OCI-LY1 (cell line): Measurements from ENCODE around the gene BTN3A1.
"Not testable (repeated sequence)": the region's sequence is repeated elsewhere in the genome, so short reads cannot be mapped to it uniquely, and the experiment has no call there.

Experiments used
- EZH2 ChIP-seq: fragments of 200-600 bp; sonication (generic), shearing (Covaris generic); IDR thresholded peaks from 2 replicates; pipeline ENCODE4 v1.8.0; 2017; ENCODE audit warnings: borderline replicate concordance, mixed run types, mild to moderate bottlenecking, antibody characterized with exemption, low read length, moderate library complexity, mixed read lengths
- TF ChIP-seq, protein P1 (sequence below): fragments of 200-600 bp; sonication (generic), shearing (Covaris generic); IDR thresholded peaks from 2 replicates; pipeline ENCODE4 v1.5.1; 2017; ENCODE audit warnings: mild to moderate bottlenecking, antibody characterized with exemption, low read length, moderate library complexity, mixed read lengths

DNA sequence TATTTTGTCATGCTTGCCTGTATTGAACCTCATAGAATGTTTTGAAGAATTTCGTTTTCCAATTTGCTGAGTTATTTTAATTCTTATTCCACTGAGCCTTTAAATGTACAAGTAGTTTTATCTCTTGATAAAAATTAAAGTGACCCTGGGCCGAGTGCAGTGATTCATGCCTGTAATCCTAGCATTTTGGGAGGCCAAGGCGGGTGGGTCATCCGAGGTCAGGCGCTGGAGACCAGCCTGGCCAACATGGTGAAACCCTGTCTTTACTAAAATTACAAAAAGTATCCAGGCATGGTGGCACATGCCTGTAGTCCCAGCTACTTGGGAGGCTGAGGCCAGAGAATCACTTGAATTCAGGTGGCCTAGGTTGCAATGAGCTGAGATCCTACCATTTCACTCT is 59.3 kb downstream of the BTN3A1 start:
- TF ChIP-seq, protein P1, sequence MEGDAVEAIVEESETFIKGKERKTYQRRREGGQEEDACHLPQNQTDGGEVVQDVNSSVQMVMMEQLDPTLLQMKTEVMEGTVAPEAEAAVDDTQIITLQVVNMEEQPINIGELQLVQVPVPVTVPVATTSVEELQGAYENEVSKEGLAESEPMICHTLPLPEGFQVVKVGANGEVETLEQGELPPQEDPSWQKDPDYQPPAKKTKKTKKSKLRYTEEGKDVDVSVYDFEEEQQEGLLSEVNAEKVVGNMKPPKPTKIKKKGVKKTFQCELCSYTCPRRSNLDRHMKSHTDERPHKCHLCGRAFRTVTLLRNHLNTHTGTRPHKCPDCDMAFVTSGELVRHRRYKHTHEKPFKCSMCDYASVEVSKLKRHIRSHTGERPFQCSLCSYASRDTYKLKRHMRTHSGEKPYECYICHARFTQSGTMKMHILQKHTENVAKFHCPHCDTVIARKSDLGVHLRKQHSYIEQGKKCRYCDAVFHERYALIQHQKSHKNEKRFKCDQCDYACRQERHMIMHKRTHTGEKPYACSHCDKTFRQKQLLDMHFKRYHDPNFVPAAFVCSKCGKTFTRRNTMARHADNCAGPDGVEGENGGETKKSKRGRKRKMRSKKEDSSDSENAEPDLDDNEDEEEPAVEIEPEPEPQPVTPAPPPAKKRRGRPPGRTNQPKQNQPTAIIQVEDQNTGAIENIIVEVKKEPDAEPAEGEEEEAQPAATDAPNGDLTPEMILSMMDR, result not testable (repeated sequence)
- not testable (repeated sequence) for TF ChIP-seq EZH2
